Keratinocyte (primary cell): ENCODE measurements around the gene ADORA2B. TPM values are rescaled to one million over a fixed set of nuclear protein-coding genes. Genes with fewer than 3 reads are reported as not detected.
"Not testable (repeated sequence)": the region's sequence is repeated elsewhere in the genome, so short reads cannot be mapped to it uniquely, and the experiment has no call there.

Experiments used
- DNase-seq: peaks from one replicate; pipeline ENCODE4 v3.0.0-alpha.2; 2011; ENCODE audit warnings: low read depth, missing footprints, low spot score
- FAIRE-seq: peaks from 2 replicates; lab custom pipeline; 2011; peaks lifted over from hg19 to GRCh38; lab: Jason Lieb, UNC
- H2AFZ ChIP-seq: 2 replicates; pipeline ENCODE4 v1.6.0; 2012; ENCODE audit warnings: low read length, control low read depth, inconsistent platforms; ENCODE audit not compliant: control insufficient read depth
- H3K27ac ChIP-seq: 2 replicates; pipeline ENCODE4 v1.5.1; 2011; ENCODE audit warnings: low read length; ENCODE audit not compliant: control insufficient read depth, insufficient read depth
- H3K27me3 ChIP-seq: 3 replicates; pipeline ENCODE4 v1.6.0; 2011; ENCODE audit warnings: low read length; ENCODE audit not compliant: control insufficient read depth, insufficient read depth; ENCODE audit errors: extremely low read depth
- H3K36me3 ChIP-seq, 2 experiments: 2 replicates in 1 of 2; 3 replicates in 1 of 2; pipeline ENCODE4 v1.5.1; 2011; ENCODE audit warnings: low read length in 2 of 2, mild to moderate bottlenecking in 1 of 2; ENCODE audit not compliant: control insufficient read depth in 2 of 2, insufficient read depth in 2 of 2; ENCODE audit errors: extremely low read depth in 1 of 2
- H3K4me1 ChIP-seq: 3 replicates; pipeline ENCODE4 v1.5.1; 2011; ENCODE audit warnings: low read length; ENCODE audit not compliant: control insufficient read depth, insufficient read depth; ENCODE audit errors: extremely low read depth
- H3K4me2 ChIP-seq: 3 replicates; pipeline ENCODE4 v1.6.0; 2011; ENCODE audit warnings: low read depth, low read length; ENCODE audit not compliant: control insufficient read depth, insufficient read depth; ENCODE audit errors: extremely low read depth
- H3K4me3 ChIP-seq, 3 experiments: fragments of 200-600 bp in 1 of 3; sonication (generic) in 1 of 3; 2 replicates in 2 of 3; 3 replicates in 1 of 3; pipeline ENCODE4 v1.5.1; 2011 to 2016; ENCODE audit warnings: low read length in 3 of 3, mild to moderate bottlenecking in 3 of 3, control low read depth in 2 of 3, inconsistent platforms in 1 of 3, low read depth in 1 of 3, mixed read lengths in 1 of 3, mixed run types in 1 of 3, moderate library complexity in 1 of 3; ENCODE audit not compliant: control insufficient read depth in 2 of 3, insufficient read depth in 2 of 3; ENCODE audit errors: extremely low read depth in 1 of 3
- H3K79me2 ChIP-seq: 2 replicates; pipeline ENCODE4 v1.6.0; 2012; ENCODE audit warnings: low read length; ENCODE audit not compliant: control insufficient read depth, insufficient read depth
- H3K9ac ChIP-seq: 3 replicates; pipeline ENCODE4 v1.6.0; 2011; ENCODE audit warnings: low read length; ENCODE audit not compliant: control insufficient read depth, insufficient read depth; ENCODE audit errors: extremely low read depth
- H3K9me1 ChIP-seq: 3 replicates; pipeline ENCODE4 v1.6.0; 2011; ENCODE audit warnings: low read length; ENCODE audit not compliant: control insufficient read depth, insufficient read depth; ENCODE audit errors: extremely low read depth
- H3K9me3 ChIP-seq: 2 replicates; pipeline ENCODE4 v1.5.1; 2012; ENCODE audit warnings: low read depth, low read length; ENCODE audit not compliant: control insufficient read depth
- H4K20me1 ChIP-seq: 3 replicates; pipeline ENCODE4 v1.6.0; 2011; ENCODE audit warnings: low read length; ENCODE audit not compliant: control insufficient read depth, insufficient read depth; ENCODE audit errors: extremely low read depth
- EZH2 ChIP-seq: IDR thresholded peaks from one replicate; pipeline ENCODE4 v1.6.1; 2012; ENCODE audit warnings: inconsistent platforms, mild to moderate bottlenecking, low read length, moderate library complexity
- dilution Hi-C: fragments of 300-500 bp; cut with MboI; formaldehyde crosslinking; loops from one replicate; pipeline ENCODE4 v1.7.0; 2020; ENCODE audit warnings: low sequenced_read_pairs; ENCODE audit not compliant: extremely low pct_ligation_motif_present
- polyA plus RNA-seq, 5 experiments: library from polyadenylated mRNA; depleted of rRNA in 3 of 5; stranded (reverse) in 3 of 5; stranded (forward) in 1 of 5; unstranded in 1 of 5; fragments of >200 nt; gene quantifications; 1 replicate in 1 of 5; 2 replicates in 3 of 5; 3 replicates in 1 of 5; pipeline versions ENCODE4 v1.2.1 to v1.2.3, GENCODE V29; 2011 to 2012; ENCODE audit warnings: missing spikeins in 2 of 5, low read depth in 1 of 5, low replicate concordance in 1 of 5
- TF ChIP-seq, protein P1 (sequence below), 3 experiments: IDR thresholded peaks in 1 of 3; conservative IDR thresholded peaks in 1 of 3; optimal IDR thresholded peaks in 1 of 3; 2 replicates in 2 of 3; 3 replicates in 1 of 3; pipeline versions ENCODE3 to v1.5.1; 2011; ENCODE audit warnings: low read length in 3 of 3, mild to moderate bottlenecking in 3 of 3, moderate library complexity in 2 of 3, control low read depth in 1 of 3, inconsistent platforms in 1 of 3; ENCODE audit not compliant: insufficient read depth in 2 of 3; ENCODE audit errors: extremely low read depth in 1 of 3

The ADORA2B gene
- polyA plus RNA-seq, 1 donor (not counting 4 experiments of a cell fraction or from before 2014, with no cell fraction given): 50.0 TPM

GRCh38 chr17:15931394-15931793 lies 13.5 kb upstream of the ADORA2B start:
- H3K79me2 ChIP-seq: no peaks in the 10 kb centered on the region
- no peak overlapping the region for H3K4me2 ChIP-seq
- H2AFZ ChIP-seq: no peak overlapping the region
- TF ChIP-seq EZH2: no peak
- H3K36me3 ChIP-seq: no peaks in the 10 kb centered on the region
- dilution Hi-C loops: no loop called here
- no peak overlapping the region for H3K27ac ChIP-seq
- FAIRE-seq (no peak), DNase-seq (no peak)
- no peaks in the 10 kb centered on the region for H4K20me1 ChIP-seq
- H3K9me1 ChIP-seq: no peaks in the 10 kb centered on the region
- H3K9ac ChIP-seq: no peak overlapping the region
- no peaks in the 10 kb centered on the region for H3K9me3 ChIP-seq
- H3K4me3 ChIP-seq: no peak overlapping the region
- peaks cover 3% of the 10 kb centered on the region for H3K27me3 ChIP-seq
- H3K4me1 ChIP-seq: no peaks in the 10 kb centered on the region

DNA sequence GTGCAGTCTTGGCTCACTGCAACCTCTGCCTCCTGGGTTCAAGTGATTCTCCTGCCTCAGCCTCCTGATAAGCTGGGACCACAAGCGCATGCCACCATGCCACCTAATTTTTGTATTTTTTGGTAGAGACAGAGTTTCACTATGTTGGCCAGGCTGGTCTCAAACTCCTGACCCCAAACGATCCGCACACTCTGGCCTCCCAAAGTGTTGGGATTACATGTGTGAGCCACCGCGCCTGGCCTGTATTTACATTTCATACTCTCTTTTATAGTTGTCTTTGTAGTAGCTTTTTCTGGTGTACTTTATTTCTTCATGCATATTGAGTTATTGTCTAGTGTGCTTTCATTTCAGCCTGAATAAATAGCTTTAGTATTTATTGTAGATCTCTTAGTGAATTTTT lies 10.1 kb upstream of the ADORA2B start:
- no peaks in the 10 kb centered on the region for H3K9me3 ChIP-seq
- H3K4me1 ChIP-seq: no peaks in the 10 kb centered on the region
- dilution Hi-C loops: no loop called here
- H3K9me1 ChIP-seq: no peaks in the 10 kb centered on the region
- FAIRE-seq (no peak), DNase-seq (no peak)
- no peak overlapping the region for H3K27ac ChIP-seq
- TF ChIP-seq EZH2: no peak
- TF ChIP-seq, protein P1, sequence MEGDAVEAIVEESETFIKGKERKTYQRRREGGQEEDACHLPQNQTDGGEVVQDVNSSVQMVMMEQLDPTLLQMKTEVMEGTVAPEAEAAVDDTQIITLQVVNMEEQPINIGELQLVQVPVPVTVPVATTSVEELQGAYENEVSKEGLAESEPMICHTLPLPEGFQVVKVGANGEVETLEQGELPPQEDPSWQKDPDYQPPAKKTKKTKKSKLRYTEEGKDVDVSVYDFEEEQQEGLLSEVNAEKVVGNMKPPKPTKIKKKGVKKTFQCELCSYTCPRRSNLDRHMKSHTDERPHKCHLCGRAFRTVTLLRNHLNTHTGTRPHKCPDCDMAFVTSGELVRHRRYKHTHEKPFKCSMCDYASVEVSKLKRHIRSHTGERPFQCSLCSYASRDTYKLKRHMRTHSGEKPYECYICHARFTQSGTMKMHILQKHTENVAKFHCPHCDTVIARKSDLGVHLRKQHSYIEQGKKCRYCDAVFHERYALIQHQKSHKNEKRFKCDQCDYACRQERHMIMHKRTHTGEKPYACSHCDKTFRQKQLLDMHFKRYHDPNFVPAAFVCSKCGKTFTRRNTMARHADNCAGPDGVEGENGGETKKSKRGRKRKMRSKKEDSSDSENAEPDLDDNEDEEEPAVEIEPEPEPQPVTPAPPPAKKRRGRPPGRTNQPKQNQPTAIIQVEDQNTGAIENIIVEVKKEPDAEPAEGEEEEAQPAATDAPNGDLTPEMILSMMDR (optimal IDR thresholded peaks at IDR 0.05 in 1 of 3, IDR thresholded peaks at IDR 0.05 in 1 of 3, conservative IDR thresholded peaks at IDR 0.05 in 1 of 3; ENCODE audit: extremely low read depth in 1 of 3, insufficient read depth in 2 of 3, low read length in 3 of 3): no peak
- no peak overlapping the region for H2AFZ ChIP-seq
- no peak overlapping the region for H3K9ac ChIP-seq
- no peaks in the 10 kb centered on the region for H4K20me1 ChIP-seq
- H3K27me3 ChIP-seq: no peaks in the 10 kb centered on the region
- no peak overlapping the region for H3K4me3 ChIP-seq
- no peaks in the 10 kb centered on the region for H3K36me3 ChIP-seq
- no peaks in the 10 kb centered on the region for H3K79me2 ChIP-seq
- H3K4me2 ChIP-seq: no peak overlapping the region

- H3K9me3 ChIP-seq: no peaks in the 10 kb centered on the region
- no peaks in the 10 kb centered on the region for H3K4me1 ChIP-seq
- no peaks in the 10 kb centered on the region for H3K79me2 ChIP-seq
- H3K9me1 ChIP-seq: no peaks in the 10 kb centered on the region
- FAIRE-seq (no peak), DNase-seq (no peak)
- H3K27me3 ChIP-seq: no peaks in the 10 kb centered on the region
- dilution Hi-C loops: no loop called here
- no peak overlapping the region for H3K27ac ChIP-seq
- TF ChIP-seq, protein P1 (optimal IDR thresholded peaks at IDR 0.05 in 1 of 3, IDR thresholded peaks at IDR 0.05 in 1 of 3, conservative IDR thresholded peaks at IDR 0.05 in 1 of 3; ENCODE audit: extremely low read depth in 1 of 3, insufficient read depth in 2 of 3, low read length in 3 of 3): no peak
- no peaks in the 10 kb centered on the region for H4K20me1 ChIP-seq
- H3K4me2 ChIP-seq: no peak overlapping the region
- no peaks in the 10 kb centered on the region for H3K36me3 ChIP-seq
- H3K4me3 ChIP-seq: no peak overlapping the region
- no peak overlapping the region for H3K9ac ChIP-seq
- no peak overlapping the region for H2AFZ ChIP-seq
Observed at GRCh38 chr17:15935891-15936290, 9.0 kb upstream of the ADORA2B start.

DNA sequence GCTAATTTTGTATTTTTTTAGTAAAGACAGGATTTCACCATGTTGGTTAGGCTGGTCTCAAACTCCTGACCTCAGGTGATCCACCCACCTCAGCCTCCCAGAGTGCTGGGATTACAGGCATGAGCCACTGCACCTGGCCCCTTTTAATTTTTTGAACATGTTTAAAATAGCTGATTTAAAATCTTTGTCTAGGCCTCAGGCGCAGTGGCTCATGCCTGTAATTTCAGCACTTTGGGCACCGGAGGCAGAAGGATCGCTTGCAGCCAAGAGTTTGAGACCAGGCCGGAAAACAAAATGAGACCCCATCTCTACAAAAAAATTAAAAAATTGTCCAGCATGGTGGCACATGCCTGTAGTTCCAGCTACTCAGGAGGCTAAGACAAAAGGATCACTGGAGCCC lies 8.4 kb upstream of the ADORA2B start:
- FAIRE-seq, H3K27me3 ChIP-seq, dilution Hi-C loops: not testable (repeated sequence)

More for the DNA sequence above, 8.4 kb upstream of the ADORA2B start:
- H3K27ac ChIP-seq, H4K20me1 ChIP-seq, H3K4me3 ChIP-seq, H3K79me2 ChIP-seq, H3K9me1 ChIP-seq, H2AFZ ChIP-seq, DNase-seq, H3K4me2 ChIP-seq, H3K9ac ChIP-seq, H3K4me1 ChIP-seq, H3K9me3 ChIP-seq, H3K36me3 ChIP-seq: not testable (repeated sequence)
